ENCODE data around the gene ZNF318.
A peak's percentile ranks its signal among the peaks of the same experiment; 100 is the strongest.

The ZNF318 gene

DNA sequence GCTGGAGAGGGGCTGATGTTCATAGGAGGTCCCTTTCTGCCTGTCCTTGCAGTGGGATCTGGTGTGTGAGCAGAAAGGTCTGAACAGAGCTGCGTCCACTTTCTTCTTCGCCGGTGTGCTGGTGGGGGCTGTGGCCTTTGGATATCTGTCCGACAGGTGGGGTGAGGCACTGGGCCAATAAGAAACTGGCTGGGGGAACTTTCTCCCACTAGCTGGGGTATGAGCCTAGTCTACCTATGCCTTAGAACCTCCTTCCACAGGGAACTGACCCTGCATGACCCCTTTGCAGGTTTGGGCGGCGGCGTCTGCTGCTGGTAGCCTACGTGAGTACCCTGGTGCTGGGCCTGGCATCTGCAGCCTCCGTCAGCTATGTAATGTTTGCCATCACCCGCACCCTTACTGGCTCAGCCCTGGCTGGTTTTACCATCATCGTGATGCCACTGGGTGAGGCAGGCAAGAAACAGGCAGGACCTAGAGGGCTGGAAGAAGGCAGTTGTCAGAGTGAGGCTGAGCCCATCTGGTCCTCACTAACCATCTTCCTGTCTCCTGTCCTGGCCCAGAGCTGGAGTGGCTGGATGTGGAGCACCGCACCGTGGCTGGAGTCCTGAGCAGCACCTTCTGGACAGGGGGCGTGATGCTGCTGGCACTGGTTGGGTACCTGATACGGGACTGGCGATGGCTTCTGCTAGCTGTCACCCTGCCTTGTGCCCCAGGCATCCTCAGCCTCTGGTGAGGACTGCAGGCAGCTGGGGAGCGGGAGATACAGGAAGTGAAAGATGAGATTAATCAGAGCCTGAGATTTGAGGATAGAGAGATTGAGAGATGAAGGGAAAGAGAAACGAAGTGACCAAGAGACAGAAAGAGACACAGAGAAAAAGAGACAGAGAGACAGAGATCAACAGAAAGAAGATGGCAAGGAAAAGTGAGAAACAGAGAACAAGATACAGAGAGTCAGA is 69.8 kb downstream of the ZNF318 start:
- no peak for DNase-seq

DNA sequence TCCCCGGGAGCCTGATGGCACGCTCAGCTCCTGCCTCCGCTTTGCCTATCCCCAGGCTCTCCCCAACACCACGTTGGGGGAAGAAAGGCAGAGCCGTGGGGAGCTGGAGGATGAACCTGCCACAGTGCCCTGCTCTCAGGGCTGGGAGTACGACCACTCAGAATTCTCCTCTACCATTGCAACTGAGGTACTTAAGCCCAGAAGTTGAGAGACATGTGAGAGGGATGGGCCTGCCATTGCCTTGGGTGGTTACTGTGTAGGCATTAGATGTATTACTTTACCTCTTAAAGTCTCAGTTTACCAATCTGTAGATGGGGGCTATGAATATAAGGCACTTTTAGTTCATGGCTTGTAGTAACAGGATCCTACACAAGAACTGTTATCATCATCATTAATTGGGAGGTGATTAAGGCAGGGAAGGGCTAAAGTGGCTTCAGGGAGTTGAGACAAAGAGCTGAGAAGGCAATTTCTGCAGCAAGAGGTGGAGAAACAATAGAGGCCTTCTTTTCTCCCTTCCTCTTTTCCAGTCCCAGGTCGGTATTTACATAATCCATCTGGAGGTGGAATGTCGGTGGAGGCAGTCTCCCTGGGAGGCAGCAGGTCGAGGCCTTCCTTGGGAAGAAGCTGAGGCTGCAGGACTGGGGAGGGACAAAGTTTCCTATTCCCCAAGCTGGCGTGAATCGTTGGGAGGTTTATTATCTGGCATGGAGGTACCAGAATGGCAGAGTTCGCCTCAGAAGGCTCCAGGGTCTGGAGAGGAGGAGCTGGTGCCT is 70.7 kb downstream of the ZNF318 start:
- no peak for DNase-seq

- no peak for DNase-seq
Observed at GRCh38 chr6:43297644-43298564, 71.5 kb downstream of the ZNF318 start, which contains the start of gene SLC22A7. TSS of gene SLC22A7 (plus strand) at chr6:43298260. CDS start at chr6:43298359, 99 bp downstream.

DNA sequence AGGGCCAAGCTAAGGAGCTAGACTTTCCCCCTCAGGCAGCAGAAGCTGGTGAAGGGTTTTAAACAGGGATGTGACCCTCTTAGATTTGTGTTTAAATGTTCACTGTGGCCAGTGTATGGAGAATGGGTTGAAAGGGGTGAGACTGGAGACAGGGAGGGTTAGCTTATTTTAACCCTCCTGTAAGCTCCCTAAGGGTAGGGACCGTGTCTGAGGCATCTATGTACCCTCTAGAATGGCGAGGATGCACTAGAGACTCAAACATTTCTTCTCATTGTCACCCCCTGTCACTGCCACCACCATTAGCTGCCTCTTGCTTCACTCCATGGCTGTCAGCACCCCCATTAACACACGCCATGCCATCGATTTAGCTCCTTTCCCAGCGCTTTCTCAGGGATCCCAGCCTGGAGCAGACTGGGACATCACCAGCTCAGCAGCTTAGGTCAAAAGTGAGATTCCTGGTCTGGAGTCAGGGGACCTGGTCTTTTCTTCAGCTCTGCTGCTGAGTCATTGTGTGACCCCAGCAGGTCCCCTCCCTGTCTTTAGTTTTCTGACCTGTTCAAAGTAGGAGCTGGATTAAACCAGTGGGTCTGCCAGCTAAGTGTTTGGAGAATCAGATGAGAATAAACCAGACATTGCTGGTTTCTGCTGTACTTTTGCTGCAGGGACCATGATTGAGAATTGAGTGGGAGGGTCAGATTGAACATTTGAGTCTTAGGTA is 72.5 kb downstream of the ZNF318 start:
- DNase-seq, result no peak

DNA sequence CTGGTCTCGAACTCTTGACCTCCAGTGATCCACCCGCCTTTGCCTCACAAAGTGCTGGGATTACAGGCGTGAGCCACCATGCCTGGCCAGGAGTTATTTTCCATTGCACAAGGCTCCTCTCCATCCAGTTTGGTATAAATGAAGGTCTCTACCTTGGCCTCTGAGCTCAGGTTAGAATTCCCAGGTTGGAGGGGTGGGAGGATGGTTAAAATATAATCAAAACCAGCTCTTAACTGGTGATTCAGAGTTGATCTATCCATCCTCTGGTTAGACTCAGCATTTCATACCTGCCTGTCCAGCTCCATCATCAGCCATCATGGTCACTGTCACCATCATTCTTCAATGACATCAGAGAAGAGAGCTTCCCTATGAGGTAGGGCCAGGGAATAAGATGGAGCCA is 74.0 kb downstream of the ZNF318 start:
- no peak for DNase-seq

DNA sequence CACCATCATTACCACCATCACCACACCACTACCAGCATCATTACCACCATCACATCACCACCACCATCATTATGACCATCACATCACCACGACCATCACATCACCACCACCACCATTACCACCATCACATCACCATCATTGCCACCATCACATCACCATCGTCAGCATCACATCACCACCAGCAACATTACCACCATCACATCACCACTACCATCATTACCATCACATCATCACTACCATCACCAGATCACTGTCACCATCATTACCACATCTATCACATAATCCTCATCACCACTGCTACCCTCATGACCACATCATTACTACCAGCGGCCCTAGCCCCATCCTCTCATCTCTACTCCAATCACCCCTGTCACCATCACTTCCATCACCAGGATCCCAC is 74.9 kb downstream of the ZNF318 start:
- no peak for DNase-seq

DNA sequence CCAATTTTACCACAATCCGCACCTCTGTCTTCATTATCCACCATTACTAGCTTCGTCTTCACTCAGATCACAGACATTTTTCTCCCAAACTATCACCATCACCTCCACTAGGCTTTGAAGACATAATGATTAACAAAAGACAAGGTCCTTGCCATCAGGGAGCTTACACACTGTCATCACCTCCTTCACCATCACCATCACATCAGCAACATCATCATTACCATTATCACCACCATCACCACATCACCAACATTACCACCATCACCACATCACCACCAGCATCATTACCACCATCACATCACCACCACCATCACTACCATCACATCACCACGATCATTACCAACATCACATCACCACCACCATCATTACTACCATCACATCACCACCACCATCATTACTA is 75.7 kb downstream of the ZNF318 start:
- no peak for DNase-seq

GRCh38 chr6:43292763-43293318 is 76.6 kb downstream of the ZNF318 start:
- DNase-seq, result no peak

- no peak for DNase-seq
Observed at GRCh38 chr6:43292341-43292740, 77.1 kb downstream of the ZNF318 start.

- DNase-seq, result no peak
Observed at GRCh38 chr6:43291708-43292107, 77.7 kb downstream of the ZNF318 start.

DNA sequence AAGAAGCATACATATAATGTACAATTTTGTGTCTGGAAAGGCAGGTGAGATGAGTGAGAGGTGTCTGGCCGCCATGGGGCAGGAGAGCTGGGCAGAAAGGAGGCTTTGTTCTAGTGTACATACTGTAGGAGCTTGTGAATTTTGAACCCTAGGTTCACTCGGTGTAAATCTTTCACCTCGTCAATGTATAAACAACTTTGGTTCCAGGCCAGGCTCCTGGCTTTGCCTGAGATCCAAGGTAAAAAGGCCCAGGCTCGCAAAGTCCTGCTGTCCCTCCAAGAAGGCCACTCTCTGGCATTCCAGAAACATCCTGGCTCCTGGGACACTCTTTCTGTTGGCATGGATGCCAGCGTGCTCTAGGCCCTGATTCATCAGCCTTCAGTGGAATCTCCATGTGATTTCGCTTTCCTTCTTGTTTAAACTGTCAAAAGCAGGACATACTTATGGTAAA is 78.5 kb downstream of the ZNF318 start:
- no peak for DNase-seq

GRCh38 chr6:43290339-43290904 is 79.0 kb downstream of the ZNF318 start:
- DNase-seq, result no peak

GRCh38 chr6:43287717-43288679 is 81.4 kb downstream of the ZNF318 start:
- no peak for DNase-seq

- DNase-seq, result no peak
Observed at GRCh38 chr6:43286980-43287716, 82.3 kb downstream of the ZNF318 start.

- peak; percentile 40 for DNase-seq
Observed at GRCh38 chr6:43286456-43286979, 82.9 kb downstream of the ZNF318 start.
